H1 (cell line): Measurements from ENCODE around the gene FRMD4B.

Source experiments
- ATF2 ChIP-seq: IDR thresholded peaks from 2 replicates; pipeline ENCODE4 v1.6.1; 2012; ENCODE audit warnings: low read length, inconsistent platforms
- GABPA ChIP-seq: IDR thresholded peaks from 2 replicates; pipeline ENCODE4 v1.6.1; 2011; ENCODE audit warnings: mild to moderate bottlenecking, low read length, moderate library complexity, borderline replicate concordance; ENCODE audit not compliant: insufficient read depth
- GTF2F1 ChIP-seq: IDR thresholded peaks from 2 replicates; pipeline ENCODE4 v1.6.1; 2012; ENCODE audit warnings: low read depth, low read length, improper control_type of control experiment, borderline replicate concordance
- MAFK ChIP-seq: IDR thresholded peaks from 2 replicates; pipeline ENCODE4 v1.6.1; 2012; ENCODE audit warnings: low read depth, mild to moderate bottlenecking, improper control_type of control experiment, low read length
- POLR2A ChIP-seq, 2 experiments: IDR thresholded peaks; 1 replicate in 1 of 2; 2 replicates in 1 of 2; pipeline ENCODE4 v1.6.1; 2011; ENCODE audit warnings: low read depth in 2 of 2, low read length in 2 of 2, mild to moderate bottlenecking in 2 of 2; ENCODE audit errors: control extremely low read depth in 1 of 2
- POLR2AphosphoS5 ChIP-seq: IDR thresholded peaks from 2 replicates; pipeline ENCODE4 v1.6.1; 2011; ENCODE audit warnings: low read depth, low read length
- SIX5 ChIP-seq: IDR thresholded peaks from 2 replicates; pipeline ENCODE4 v1.6.1; 2011; ENCODE audit warnings: mild to moderate bottlenecking, low read depth, low read length
- TBP ChIP-seq: IDR thresholded peaks from 2 replicates; pipeline ENCODE4 v1.6.1; 2011; ENCODE audit warnings: low read depth, low read length, improper control_type of control experiment
- TEAD4 ChIP-seq: IDR thresholded peaks from 2 replicates; pipeline ENCODE4 v1.6.1; 2012; ENCODE audit warnings: low read depth, low read length, inconsistent platforms, mixed read lengths
- TF ChIP-seq, protein P1 (sequence below), 3 experiments: IDR thresholded peaks; 1 replicate in 2 of 3; 2 replicates in 1 of 3; pipeline versions ENCODE4 v1.5.1 to v1.6.1; 2011; ENCODE audit warnings: low read length in 3 of 3, mild to moderate bottlenecking in 3 of 3, inconsistent platforms in 2 of 3, low read depth in 1 of 3, moderate library complexity in 1 of 3; ENCODE audit not compliant: insufficient read depth in 1 of 3; ENCODE audit errors: control extremely low read depth in 1 of 3
- TF ChIP-seq, protein P2 (sequence below): IDR thresholded peaks from 2 replicates; pipeline ENCODE4 v1.6.1; 2012; ENCODE audit warnings: inconsistent platforms

DNA sequence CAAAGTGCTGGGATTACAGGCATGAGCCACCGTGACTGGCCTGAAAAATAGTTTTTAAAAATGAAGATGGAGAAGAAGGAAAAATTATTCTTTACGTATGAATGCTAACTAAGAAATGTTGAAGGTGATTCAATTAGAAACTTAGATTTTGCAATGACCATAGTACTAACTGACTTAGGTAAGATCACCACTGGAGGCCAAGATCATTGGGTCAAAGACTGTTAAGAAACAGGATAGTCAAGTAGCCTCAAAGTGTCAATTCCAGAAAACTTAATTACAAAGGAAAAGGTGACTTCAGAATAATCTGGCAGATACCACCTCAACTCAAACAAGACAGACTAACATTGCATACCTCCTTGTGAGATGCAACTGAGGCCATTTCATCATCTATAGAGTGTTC is 119.3 kb downstream of the FRMD4B start:
- no peak for TF ChIP-seq TEAD4
- TF ChIP-seq MAFK = no peak
- TF ChIP-seq ATF2 = no peak
- TF ChIP-seq POLR2AphosphoS5 = no peak
- TF ChIP-seq, protein P1, sequence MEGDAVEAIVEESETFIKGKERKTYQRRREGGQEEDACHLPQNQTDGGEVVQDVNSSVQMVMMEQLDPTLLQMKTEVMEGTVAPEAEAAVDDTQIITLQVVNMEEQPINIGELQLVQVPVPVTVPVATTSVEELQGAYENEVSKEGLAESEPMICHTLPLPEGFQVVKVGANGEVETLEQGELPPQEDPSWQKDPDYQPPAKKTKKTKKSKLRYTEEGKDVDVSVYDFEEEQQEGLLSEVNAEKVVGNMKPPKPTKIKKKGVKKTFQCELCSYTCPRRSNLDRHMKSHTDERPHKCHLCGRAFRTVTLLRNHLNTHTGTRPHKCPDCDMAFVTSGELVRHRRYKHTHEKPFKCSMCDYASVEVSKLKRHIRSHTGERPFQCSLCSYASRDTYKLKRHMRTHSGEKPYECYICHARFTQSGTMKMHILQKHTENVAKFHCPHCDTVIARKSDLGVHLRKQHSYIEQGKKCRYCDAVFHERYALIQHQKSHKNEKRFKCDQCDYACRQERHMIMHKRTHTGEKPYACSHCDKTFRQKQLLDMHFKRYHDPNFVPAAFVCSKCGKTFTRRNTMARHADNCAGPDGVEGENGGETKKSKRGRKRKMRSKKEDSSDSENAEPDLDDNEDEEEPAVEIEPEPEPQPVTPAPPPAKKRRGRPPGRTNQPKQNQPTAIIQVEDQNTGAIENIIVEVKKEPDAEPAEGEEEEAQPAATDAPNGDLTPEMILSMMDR (IDR thresholded peaks at IDR 0.05; ENCODE audit: control extremely low read depth in 1 of 3, insufficient read depth in 1 of 3, low read depth in 1 of 3, low read length in 3 of 3) = no peak
- TF ChIP-seq GTF2F1 = no peak
- TF ChIP-seq TBP = no peak
- TF ChIP-seq, protein P2, sequence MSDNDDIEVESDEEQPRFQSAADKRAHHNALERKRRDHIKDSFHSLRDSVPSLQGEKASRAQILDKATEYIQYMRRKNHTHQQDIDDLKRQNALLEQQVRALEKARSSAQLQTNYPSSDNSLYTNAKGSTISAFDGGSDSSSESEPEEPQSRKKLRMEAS = no peak
- TF ChIP-seq SIX5 = no peak
- no peak for TF ChIP-seq POLR2A (IDR thresholded peaks at IDR 0.05; ENCODE audit: control extremely low read depth in 1 of 2, low read depth in 2 of 2, low read length in 2 of 2)
- TF ChIP-seq GABPA = no peak
